Osteoblast (primary cell): ENCODE measurements around the gene PCED1B. TPM values are rescaled to one million over a fixed set of nuclear protein-coding genes. Genes with fewer than 3 reads are reported as not detected.
A peak's percentile ranks its signal among the peaks of the same experiment; 100 is the strongest.

Source experiments
- DNase-seq: peaks from one replicate; pipeline ENCODE4 v3.0.0; 2011; ENCODE audit warnings: low spot score, mixed read lengths; ENCODE audit not compliant: insufficient read length; ENCODE audit errors: missing footprints
- H2AFZ ChIP-seq: 2 replicates; pipeline ENCODE4 v1.6.0; 2011; ENCODE audit warnings: mild to moderate bottlenecking, low read length
- H3K27ac ChIP-seq: 2 replicates; pipeline ENCODE4 v1.5.1; 2011; ENCODE audit warnings: mild to moderate bottlenecking, low read depth, low read length, moderate library complexity
- H3K27me3 ChIP-seq: 2 replicates; pipeline ENCODE4 v1.6.0; 2012; ENCODE audit warnings: mild to moderate bottlenecking, control low read depth, inconsistent platforms, low read length, moderate library complexity; ENCODE audit not compliant: insufficient read depth
- H3K36me3 ChIP-seq: 2 replicates; pipeline ENCODE4 v1.5.1; 2011; ENCODE audit warnings: mild to moderate bottlenecking, low read length, control low read depth, moderate library complexity; ENCODE audit not compliant: insufficient read depth
- H3K4me1 ChIP-seq: 2 replicates; pipeline ENCODE4 v1.5.1; 2011; ENCODE audit warnings: mild to moderate bottlenecking, low read length, control low read depth, moderate library complexity; ENCODE audit not compliant: insufficient read depth
- H3K4me2 ChIP-seq: 2 replicates; pipeline ENCODE4 v1.6.0; 2011; ENCODE audit warnings: mild to moderate bottlenecking, low read length; ENCODE audit not compliant: insufficient read depth
- H3K4me3 ChIP-seq: fragments of 200-600 bp; sonication (generic); 3 replicates; pipeline ENCODE4 v1.5.1; 2012; ENCODE audit warnings: mild to moderate bottlenecking, low read length, inconsistent platforms; ENCODE audit not compliant: insufficient read depth
- H3K79me2 ChIP-seq: 2 replicates; pipeline ENCODE4 v1.6.0; 2012; ENCODE audit warnings: mild to moderate bottlenecking, low read length, control low read depth, inconsistent platforms; ENCODE audit not compliant: insufficient read depth
- H3K9me3 ChIP-seq: 2 replicates; pipeline ENCODE4 v1.5.1; 2011; ENCODE audit warnings: low read depth, low read length, control low read depth
- H4K20me1 ChIP-seq: 2 replicates; pipeline ENCODE4 v1.6.0; 2012; ENCODE audit warnings: mild to moderate bottlenecking, low read length, control low read depth; ENCODE audit not compliant: insufficient read depth
- CTCF ChIP-seq: IDR thresholded peaks from 2 replicates; pipeline ENCODE4 v1.5.1; 2011; ENCODE audit warnings: mild to moderate bottlenecking, low read depth, low read length, moderate library complexity; ENCODE audit errors: extremely low read depth
- total RNA-seq: library from RNA; depleted of rRNA; stranded (reverse); fragments of >200 nt; gene quantifications from 2 replicates; pipeline ENCODE4 v1.2.3, GENCODE V29; 2012

The PCED1B gene
- total RNA-seq, 1 donor: 0.36 TPM

GRCh38 chr12:47087088-47087688, 7.8 kb downstream of the PCED1B start:
- Histone ChIP-seq H3K4me3 (no peak overlapping the region), H3K36me3 (no peaks in the 10 kb centered on the region), H3K27ac (peak overlapping the region; percentile 92), H2AFZ (no peak overlapping the region), H3K4me2 (peak overlapping the region; percentile 20), H3K4me1 (peaks cover 68% of the 10 kb centered on the region), H3K79me2 (peaks cover 4% of the 10 kb centered on the region), H4K20me1 (no peaks in the 10 kb centered on the region), H3K9me3 (no peaks in the 10 kb centered on the region), H3K27me3 (no peaks in the 10 kb centered on the region)
- no peak for TF ChIP-seq CTCF
- no peak for DNase-seq

GRCh38 chr12:47088021-47088944, 8.9 kb downstream of the PCED1B start:
- Histone ChIP-seq H3K4me2 (peak overlapping the region; percentile 61), H3K9me3 (no peaks in the 10 kb centered on the region), H4K20me1 (no peaks in the 10 kb centered on the region), H3K4me3 (no peak overlapping the region), H3K4me1 (peaks cover 57% of the 10 kb centered on the region), H3K27me3 (no peaks in the 10 kb centered on the region), H2AFZ (no peak overlapping the region), H3K36me3 (no peaks in the 10 kb centered on the region), H3K27ac (peak overlapping the region; percentile 77), H3K79me2 (peaks cover 4% of the 10 kb centered on the region)
- peak; percentile 54 for DNase-seq
- TF ChIP-seq CTCF: no peak

- Histone ChIP-seq H3K27me3 (no peaks in the 10 kb centered on the region), H3K27ac (no peak overlapping the region), H2AFZ (no peak overlapping the region), H3K4me3 (no peak overlapping the region), H3K79me2 (no peaks in the 10 kb centered on the region), H4K20me1 (no peaks in the 10 kb centered on the region), H3K9me3 (no peaks in the 10 kb centered on the region), H3K4me2 (no peak overlapping the region), H3K4me1 (peaks cover 52% of the 10 kb centered on the region), H3K36me3 (no peaks in the 10 kb centered on the region)
- DNase-seq: no peak
- TF ChIP-seq CTCF: no peak
Measured at GRCh38 chr12:47091009-47091408, 11.6 kb downstream of the PCED1B start.

GRCh38 chr12:47094804-47095203, 15.4 kb downstream of the PCED1B start:
- Histone ChIP-seq H4K20me1 (no peaks in the 10 kb centered on the region), H3K4me3 (peak overlapping the region; percentile 8), H3K36me3 (no peaks in the 10 kb centered on the region), H3K4me1 (peaks cover 44% of the 10 kb centered on the region), H3K4me2 (peak overlapping the region; percentile 47), H2AFZ (no peak overlapping the region), H3K27me3 (no peaks in the 10 kb centered on the region), H3K9me3 (no peaks in the 10 kb centered on the region), H3K27ac (peak overlapping the region; percentile 83), H3K79me2 (no peaks in the 10 kb centered on the region)
- no peak for TF ChIP-seq CTCF
- DNase-seq: no peak
